GM18507 (cell line): ENCODE results near the gene KIAA1755.

ENCODE experiments used
- DNase-seq: peaks from one replicate; pipeline ENCODE4 v3.0.0; 2011; ENCODE audit warnings: low read depth; ENCODE audit not compliant: insufficient read length; ENCODE audit errors: extremely low spot score
- FAIRE-seq: peaks from 2 replicates; lab custom pipeline; 2011; peaks lifted over from hg19 to GRCh38; lab: Jason Lieb, UNC

The KIAA1755 gene

DNA sequence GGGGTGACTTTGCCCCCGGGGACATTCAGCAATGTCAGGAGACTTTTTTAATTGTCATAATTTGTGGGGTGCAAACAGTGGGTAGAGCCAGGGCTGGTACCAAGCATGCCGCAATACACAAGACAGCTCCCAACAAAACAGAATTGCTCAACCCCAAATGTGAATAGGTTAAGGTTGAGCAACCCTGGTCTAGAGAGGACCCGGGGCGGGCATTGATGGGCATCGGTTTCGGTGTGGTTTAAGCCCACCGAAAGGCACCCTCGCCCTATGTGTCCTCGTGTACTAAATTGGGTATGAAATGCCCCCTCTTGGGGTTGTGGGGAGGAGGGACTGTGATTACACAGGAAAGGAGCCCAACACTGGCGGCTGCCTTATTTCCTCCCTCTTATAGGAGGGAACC is 36.0 kb downstream of the KIAA1755 start:
- DNase-seq (no peak), FAIRE-seq (no peak)

DNA sequence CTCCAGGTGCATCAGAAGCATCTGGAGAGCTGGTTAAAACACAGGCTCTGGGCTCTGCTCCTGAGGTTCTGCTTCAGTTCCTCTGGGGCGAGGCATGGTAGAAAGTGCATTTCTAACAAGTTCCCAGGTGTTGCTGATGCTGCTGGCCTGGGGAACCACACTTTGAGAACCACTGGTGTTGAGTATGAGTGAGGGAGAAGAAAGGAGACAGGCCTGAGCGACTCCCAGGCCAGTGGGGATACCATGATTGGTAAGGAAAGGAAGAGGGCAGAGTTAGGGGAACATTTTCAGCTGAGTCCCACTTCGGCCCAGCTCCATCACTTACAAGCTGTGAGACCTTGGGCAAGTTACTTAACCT is 36.8 kb downstream of the KIAA1755 start:
- FAIRE-seq (no peak), DNase-seq (no peak)

DNA sequence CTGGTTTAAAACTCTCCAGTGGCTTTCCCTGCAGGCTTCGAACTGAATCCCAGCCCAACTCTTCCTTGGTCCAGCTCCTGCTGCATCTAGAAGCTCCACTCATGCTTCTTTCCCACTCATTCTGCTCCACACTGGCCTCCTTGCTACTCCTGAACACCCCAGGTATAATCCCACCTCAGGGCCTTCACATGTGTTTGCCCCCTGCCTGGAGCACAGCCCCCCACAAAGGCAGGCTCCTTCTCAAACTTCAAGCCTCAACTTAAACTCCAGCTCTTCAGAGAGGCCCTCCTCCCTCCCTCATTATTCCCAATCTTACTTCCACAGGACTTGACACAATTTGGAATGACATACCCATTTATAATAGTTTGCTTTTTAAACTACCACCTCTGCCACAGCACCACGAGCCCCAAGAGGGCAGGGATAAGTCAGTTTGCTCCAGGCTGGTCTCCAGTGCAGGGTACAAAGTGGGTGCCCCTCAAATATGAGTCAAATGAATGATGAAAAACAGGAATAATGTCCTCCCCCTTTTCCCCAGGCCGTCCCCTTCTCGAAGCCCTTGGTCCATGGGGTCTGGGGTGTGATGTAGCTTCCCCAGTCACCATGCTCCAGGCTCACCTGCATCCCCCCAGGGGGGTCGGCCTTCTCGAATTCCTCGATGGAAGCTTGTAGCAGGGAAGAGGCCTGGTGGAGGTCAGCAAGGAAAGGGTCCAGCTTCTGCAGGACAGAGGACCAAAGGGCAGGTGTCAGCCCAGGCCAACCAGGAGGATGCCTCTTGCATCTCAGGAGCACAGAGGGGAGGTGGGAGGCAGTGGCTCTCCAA is 37.4 kb downstream of the KIAA1755 start:
- FAIRE-seq (no peak), DNase-seq (no peak)

DNA sequence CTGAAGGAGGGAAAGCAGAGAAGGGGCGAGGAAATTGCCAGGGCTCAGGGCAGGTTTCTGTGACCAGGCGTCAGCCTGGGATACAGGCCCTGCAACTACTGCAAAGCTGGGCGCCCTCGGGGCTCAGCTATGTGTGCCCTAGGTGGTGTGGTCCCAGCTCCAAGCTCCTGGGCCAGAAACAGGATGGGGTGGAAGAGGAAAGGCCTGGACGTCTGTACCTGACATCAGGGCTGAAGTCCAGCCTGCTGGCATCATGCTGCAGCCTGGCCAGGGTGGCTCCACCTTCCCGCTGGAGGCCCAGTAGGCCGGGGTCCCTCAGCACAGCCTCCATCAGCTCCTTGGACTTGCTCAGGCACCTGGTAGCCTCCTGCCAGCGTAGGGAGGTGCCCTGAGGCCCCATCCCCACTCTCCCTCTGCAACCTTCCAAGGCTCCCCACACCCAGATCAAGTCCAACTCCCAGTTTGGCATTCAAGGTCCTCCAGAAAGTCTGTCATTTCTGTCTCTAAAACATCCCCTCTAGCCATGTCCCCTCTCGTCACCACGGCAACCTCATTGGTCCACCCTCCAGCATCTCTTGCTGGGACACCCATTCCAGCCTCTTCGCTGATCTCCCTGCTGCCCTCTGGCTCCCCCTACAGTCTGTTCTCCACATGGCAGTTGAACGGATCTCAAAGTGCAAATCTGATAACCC is 38.2 kb downstream of the KIAA1755 start:
- FAIRE-seq (peak; percentile 84), DNase-seq (peak; percentile 73)

DNA sequence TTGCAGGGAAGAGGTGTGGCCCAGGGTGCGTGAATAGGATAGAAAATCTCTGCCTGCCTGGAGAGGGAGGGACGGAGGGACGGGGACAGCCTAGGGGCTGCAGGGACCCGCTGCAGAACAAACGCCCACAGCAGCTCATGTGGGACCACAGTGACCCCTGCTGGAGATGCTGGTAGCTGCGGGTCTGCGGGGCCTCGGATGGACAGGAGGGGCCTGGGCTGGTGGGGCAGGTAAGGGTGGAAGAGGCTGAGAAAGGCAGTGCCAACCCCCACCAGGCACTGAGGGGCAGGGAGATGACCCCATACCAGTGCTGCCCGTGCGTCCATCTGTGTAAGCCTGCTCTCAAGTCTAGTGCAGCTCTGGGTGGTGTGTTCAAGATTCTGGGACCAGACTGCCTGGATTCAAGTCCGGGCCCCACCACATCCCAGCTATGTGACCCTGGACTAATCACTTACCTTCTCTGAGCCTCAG is 39.4 kb downstream of the KIAA1755 start:
- peak; percentile 81 for DNase-seq
- peak; percentile 59 for FAIRE-seq

DNA sequence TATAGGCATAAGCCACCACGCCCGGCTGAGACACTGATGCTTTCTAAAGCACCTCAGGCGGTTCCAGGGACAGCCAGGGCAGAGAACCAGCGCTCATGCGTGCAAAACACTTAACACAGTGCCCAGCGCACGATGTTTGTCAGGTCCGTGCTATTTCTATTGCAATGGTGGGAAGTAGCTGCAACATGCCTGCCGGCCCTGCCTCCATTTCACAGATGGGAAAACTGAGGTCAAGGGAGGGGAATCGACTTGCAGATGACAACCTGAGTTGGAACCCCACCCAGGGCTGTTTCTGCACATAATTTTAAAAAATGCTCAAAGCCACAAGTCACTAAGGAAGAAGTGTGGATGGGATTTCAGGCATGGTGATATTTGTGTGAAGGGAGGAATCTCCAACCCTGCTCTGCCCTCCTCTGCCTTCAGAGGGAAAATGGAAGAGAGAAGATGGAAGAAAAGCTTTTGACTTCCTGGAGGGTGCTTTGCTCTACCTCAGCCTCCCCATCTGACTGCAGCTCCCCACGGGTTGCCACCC is 39.9 kb downstream of the KIAA1755 start:
- DNase-seq (no peak), FAIRE-seq (no peak)

DNA sequence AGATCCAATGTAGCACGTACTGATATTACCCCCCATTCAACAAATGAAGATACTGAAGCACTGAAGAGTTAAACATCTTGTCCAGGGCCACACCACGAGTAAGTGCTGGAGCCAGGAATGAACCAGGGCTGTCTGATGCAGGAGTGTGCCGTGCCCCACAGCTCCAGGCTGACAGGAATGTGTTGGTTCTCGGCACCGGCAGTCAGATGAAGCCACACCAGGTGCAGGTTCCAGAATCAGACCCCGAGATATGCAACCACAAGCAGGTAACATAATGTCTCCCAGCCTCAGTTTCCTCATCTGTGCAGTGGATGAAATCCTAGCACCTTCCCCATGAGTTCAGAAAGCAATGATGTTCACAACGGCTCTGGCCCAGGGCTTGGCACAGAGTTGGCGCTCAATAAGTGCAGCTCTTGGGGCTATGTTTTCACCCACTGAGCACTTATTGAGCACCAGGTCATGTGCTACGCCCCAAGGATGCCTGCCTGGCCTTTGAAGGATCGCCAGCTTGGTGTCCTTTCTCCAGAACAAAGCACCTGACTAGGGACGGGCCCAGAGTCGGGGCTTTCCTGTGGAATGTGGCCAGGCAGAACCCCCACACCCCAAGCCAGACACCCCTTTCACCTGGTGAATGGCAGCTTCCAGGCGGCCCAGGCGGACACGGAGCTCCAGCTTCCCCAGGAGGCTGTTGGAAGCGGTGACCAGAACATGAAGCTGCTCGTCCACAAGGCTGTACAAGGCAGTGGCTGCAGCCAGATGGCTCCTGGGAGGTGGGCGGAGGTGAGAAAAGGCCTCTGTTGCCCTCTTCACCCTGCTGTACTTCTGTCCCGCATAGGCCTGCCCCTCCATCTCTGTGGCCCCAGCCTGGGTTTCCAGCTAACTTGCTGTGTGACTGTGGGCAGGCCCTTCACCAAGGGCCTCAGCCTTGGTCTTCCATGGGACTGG is 41.3 kb downstream of the KIAA1755 start:
- DNase-seq (no peak), FAIRE-seq (no peak)

DNA sequence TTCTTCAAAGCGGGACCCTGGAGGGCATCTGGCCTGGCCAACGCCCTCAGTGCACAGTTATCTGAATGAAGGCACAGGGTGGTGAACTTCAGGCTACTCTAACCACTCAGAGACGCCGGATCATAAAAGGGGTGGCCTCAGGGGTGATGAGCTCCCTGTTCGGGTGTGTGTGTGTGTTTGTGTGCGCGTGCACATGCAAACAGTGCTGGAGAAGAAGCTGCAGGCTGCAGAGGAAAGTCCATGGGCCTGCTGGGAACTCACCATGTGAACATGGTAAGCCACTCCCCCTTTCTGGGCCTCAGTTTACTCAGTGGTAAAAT is 42.0 kb downstream of the KIAA1755 start:
- DNase-seq = no peak
- no peak for FAIRE-seq

DNA sequence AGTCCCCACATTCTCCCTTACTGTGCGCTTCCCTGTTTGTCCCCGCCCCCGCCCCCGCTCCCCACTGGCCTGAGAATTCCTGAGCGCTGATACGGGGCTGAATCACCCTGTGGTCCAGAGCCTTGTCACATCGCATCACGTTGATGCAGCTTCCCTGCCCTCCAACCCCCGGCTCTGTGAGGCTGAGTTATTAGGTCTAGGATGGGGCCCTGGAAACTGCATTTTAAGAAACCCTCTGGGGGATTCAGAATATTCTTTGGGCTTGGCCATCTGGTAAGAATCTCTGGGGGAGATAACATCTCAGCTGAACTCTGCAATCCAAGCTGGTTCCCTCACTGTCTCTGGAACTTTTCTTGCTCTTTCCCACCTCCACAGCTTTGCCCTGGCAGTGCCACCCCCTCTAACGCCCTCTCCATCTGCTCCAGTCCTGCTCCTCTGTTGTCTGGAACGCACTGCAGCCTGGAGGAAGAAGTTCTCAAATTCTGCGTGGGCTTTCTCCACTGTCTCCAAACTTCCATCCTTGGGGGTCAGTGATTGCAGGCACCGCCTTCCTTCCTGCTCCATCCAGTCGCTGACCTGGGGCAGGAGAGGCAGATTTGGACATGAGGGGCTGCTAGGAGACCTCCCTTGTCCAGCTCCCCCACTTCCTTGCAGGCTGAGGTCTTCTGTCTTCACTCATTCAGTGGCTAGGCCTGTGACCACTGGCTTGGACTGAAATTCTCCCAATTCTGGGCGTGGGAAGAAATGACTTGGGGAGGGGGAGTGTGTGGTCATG is 42.6 kb downstream of the KIAA1755 start:
- no peak for DNase-seq
- FAIRE-seq = no peak

DNA sequence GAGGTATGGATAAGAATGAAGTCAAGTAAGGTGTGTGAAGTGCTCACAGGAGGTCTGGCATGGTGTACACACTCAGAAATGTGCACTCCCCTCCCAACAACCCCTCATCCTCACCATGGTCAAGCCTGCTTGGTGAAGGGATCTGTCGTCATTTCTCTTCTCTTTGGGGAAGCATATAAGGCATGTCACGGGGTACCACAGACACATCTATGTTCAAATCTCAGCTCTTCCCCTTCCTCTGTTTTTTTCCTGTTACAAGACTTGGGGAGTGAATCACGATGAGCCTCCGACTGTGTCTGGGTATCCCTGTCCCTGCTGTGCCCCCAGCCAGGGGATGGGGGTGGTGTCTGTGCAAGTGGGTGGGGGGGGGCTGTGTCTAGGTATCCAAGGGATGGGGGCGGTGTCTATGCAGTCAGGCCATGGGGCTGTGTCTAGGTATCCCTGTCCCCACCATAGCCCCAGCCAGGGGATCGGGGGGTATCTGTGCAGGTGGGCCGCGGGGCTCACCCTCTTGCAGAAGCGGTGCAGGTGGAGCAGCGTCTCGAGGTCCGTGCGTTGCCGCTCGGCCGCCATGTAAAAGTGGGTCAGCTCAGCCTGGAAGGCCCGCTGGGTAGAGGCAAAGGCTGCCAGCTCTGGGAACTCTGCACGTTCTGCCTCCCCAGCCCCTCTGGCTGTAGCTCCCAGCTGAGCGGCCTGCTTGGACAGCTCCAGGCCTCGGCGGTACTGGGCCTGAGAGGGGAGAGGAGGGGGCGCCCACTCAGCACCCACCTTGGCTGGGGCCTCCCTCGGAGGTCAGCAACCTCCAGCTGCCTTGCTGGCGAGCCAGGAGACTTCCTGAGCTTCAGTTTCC is 43.6 kb downstream of the KIAA1755 start:
- FAIRE-seq (no peak), DNase-seq (no peak)

DNA sequence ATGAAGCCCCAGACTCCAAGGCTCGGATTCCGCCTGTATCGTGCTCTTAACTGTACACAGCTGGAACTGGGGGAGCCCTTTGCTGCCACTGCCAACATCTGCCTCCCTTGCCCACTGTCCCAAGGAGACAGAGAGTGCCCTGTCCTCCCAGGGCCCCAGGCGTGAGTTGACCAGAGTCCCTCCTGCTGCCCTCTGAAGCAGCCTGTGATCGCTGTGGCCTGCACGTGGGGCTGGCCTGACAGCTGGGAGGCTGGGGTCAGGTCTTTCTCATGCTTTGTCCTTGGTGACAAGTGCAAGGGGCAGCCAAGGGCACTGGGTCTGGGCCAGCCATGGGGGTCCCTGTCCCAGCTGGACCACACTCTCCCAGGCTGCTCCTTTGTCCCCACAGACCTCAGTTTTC is 44.3 kb downstream of the KIAA1755 start:
- DNase-seq (no peak), FAIRE-seq (no peak)

DNA sequence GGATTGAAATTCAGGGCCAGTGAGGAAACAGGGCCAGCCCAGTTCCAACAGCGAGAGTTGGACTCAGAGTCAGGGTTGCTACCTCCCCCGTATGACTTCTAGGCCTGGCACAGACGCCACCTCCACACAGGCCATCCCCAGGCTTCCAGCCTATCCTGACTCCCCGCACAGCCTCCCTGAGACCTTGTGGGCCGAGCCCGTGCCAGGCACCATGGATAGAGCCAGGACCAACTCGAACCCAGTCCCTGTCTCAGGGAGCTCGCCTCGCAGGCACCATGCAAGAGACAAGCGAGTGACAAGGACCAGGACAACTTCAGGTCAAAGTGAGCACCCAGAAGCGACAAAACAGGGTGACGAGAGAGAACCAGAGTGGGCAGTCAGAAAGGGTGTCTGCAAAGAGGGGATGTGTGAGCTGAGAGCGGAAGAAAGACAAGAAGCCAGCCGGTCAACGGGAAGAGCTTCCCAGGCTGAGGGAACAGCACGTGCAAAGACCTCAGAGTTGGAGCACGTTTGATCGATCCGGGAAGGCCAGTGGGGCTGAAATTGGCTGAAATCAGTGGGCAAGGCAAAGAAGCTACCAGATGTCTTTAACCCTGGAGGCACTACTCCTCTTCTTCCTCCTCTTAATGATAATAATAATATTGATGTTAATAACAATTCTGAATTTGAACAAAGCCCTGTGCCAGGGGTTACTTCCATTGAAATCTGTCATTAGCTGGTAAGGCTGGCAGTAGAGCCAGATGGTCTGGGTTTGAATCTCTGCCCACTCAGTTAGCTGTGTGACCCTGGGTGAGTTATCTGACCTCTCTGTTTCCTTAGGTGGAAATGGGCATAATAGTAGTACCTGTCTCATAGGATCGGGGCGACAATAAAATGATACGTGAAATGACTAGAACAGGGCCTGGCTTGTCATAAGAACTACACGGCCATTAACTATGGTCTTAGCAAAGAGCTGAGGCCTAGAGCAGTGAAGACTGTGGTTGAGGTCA is 45.0 kb downstream of the KIAA1755 start:
- no peak for FAIRE-seq
- no peak for DNase-seq

DNA sequence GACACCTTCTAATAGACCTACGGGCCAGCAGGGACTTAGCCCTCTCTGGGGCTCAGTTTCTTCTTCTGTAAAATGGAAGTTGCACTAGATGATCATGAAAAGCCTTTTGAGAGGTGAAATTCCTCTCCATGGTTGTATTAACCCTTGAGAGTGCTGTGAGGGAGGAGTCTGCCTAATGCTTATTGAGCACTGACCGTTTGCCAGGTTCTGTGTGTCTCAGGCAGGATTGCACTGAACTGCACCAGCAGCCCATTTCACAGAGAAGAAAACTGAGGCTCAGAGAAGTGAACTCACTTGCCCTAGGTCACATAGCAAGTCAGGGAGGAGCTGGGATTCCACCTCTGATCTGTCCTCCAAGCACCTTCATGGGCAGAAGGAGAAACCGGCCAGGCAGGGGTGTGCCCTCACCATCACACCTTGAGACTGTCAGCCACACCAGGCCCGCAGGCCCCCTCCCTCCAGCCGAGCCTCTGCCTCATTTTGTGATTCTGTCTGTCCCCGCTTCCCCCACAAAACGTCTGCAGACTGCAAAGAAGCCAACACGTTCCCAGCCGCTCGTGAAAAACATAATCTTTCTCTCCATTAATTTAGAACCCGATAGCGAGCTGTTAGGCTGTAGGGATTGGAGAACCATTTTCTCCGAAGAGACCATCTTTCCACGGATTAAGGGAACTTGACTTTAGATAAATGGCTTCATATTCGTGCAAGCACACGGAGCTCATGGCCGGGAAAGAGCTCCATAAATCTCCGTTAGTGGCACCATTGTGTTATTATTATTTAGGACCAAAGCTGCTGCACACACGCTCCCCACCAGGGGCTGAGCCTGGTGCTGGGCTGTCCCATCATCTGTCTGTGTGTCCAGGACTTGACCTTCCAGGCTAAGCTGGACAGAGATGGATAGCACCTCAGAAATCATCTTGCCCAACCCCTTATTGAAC is 46.0 kb downstream of the KIAA1755 start:
- DNase-seq = no peak
- no peak for FAIRE-seq

DNA sequence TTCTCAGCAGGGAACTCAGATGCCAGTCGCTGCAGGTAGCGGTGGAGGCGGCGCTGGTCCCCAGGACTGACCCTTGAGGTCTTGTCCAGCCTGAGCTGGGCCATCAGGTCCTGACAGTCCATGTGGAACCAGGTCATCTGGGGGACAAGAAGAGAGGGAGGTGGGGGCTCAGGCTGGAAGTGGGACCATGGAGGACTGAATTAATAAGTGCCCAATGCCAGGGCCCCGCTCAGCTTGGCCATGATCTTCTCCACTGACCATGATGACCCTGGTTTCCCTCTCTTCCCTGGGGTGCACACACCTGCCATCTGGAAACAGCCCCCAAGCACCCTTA is 47.0 kb downstream of the KIAA1755 start:
- no peak for DNase-seq
- FAIRE-seq = no peak

DNA sequence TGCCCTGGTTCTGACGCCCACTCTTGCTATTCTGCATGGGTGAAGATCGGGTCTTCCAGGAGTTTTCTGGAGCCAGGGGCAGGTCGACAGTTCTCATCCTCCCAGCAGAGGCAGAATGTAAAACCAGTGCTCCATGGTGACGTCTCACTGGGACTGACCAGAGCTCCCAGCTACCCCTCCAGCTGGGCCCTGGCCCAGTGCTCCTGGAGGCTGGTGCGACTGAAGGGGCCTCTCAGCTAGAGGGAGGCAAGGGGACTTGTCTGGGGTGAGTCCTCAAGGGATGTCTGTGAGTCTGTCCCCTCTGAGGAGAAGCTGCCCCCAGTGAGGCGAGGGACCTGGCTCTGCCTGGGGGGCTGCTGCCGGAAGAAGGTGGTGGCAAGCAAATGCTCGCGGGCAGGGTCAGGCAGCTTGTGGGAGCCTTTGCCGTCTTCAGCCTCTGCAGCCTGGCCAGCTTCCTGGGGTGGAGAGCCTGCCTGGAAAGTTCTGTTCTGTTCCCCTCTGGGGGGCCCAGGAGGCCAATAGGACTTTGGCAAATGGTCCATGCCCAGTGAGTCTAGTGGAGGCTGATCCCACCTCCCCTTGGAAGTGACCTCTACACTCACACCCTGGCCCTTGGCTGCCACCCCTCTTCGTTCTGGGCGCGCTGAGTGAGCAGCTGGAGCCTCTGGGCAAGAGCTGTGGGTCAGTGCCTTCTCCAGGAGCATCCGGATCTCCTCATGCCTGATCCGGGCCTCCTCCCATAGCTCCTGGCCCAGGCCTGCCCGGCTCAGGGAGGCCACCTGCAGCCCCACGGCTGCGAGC is 47.5 kb downstream of the KIAA1755 start:
- no peak for FAIRE-seq
- no peak for DNase-seq
